GM10847 (cell line): ENCODE data around the gene SUGCT.

ENCODE experiments used
- POLR2A ChIP-seq: IDR thresholded peaks from 2 replicates; pipeline ENCODE4 v1.6.1; 2011; ENCODE audit not compliant: insufficient read length; ENCODE audit errors: extremely low read depth

The SUGCT gene

DNA sequence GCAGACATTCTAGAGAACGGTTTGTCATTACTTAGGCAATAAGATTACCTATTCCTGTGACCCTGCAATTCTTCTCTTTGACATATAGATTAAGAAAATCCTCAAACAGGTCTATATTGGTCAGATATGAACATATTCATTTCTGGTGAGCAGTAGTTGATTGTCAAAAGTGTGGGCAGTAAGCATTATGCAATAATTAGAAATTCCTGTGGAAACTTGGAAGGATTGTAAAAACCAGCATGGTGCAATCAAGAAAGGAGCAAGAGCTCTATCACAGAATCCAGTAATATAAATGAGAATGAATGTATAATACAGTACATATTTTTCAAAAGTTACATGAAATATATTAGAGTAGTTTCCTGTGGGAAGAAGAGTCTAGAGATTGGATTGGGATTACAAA lies 406.5 kb downstream of the SUGCT start:
- no peak for TF ChIP-seq POLR2A

DNA sequence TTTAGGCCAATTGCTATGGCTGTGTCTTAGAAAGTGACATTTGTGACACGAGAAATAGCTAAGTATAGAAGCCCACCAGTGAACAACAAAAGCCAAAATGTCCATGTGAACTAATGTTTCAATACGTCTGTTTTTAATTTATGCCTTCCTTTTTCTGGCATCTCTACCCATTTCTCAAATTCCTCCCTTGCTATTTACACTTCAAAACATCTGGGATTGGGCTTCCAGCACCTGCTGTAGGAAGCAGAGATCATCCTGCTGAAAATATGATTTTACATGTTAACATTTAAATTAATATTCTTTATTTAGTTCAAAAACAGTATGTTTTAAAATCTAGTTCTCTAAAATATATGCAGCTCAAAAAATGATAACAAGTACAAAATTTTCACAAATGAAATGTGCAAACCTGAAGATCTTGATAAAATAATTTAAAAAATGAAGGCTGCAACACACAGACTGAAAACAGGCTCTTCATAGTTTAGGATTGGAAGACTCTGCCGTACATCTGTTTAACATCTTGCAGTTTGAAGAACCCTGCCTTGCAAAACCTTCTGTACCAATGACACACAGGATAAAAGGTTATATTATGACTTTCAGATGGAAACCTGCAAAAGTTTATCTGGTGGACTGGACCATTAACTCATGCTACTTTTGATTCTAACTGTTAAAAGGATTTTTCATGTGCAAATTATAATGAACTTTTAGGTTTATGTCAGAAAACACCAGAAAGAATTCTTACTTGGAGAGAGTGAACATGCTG lies 408.4 kb downstream of the SUGCT start:
- no peak for TF ChIP-seq POLR2A

DNA sequence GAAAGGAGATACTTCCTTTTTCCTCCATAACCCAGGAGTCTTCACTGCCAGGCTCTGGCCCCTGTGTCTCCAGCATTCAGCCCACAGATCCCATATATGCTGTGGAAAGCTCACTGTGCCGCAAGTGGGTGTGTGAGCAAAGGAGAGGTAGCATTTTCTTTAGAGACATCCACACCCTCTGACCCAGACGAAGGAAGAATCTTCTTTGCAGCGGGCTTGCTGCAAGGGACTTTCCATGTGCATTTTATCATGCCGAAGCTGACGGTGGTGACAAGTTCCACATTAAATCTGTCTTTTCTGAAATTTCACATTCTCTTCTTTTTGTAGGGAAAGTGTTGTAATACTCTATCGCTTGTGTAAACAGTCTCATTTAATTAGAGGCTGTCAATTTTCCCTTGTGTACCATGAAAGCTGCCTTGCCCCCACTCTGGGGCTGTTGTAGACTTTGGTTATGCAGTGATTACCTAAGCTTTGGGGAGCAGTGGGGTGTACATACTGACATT lies 409.5 kb downstream of the SUGCT start:
- no peak for TF ChIP-seq POLR2A

DNA sequence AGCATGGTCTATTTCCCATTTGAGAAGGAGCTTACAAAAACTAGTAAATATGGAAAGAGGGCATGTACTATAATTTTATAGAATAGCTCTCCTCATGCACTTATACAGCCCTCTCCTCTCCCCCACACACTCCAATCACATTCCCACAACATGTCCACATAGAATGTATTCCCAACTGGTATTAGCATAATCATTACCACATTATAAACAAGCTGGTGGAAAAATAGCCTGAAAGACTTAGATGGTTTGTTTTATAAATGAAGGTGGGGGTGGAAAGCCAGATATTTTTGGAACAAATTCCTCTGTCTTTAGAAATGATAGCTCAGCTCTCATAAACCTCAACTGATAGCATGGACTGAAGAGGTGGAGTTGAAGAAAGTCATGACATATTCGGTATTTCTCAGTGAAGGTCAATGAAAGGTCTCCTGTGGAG lies 410.1 kb downstream of the SUGCT start:
- no peak for TF ChIP-seq POLR2A

DNA sequence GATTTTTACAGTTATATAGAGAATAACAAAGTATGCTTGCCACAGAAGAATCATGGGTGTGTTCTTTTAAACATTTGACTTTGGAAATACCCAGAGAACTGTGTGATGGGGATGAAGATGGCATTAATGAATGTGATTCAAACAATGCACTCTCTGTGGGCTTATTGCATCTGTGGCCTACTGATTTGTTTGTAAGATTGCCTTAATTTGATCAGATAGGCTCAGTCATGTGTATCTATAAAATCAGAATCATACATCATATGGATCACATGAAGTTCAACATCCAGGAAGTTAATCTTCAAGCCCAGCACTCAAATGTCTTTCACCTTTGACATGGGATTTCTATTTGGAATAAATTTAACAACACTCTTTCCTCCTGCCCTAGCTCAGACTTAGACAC lies 410.9 kb downstream of the SUGCT start:
- TF ChIP-seq POLR2A: no peak

DNA sequence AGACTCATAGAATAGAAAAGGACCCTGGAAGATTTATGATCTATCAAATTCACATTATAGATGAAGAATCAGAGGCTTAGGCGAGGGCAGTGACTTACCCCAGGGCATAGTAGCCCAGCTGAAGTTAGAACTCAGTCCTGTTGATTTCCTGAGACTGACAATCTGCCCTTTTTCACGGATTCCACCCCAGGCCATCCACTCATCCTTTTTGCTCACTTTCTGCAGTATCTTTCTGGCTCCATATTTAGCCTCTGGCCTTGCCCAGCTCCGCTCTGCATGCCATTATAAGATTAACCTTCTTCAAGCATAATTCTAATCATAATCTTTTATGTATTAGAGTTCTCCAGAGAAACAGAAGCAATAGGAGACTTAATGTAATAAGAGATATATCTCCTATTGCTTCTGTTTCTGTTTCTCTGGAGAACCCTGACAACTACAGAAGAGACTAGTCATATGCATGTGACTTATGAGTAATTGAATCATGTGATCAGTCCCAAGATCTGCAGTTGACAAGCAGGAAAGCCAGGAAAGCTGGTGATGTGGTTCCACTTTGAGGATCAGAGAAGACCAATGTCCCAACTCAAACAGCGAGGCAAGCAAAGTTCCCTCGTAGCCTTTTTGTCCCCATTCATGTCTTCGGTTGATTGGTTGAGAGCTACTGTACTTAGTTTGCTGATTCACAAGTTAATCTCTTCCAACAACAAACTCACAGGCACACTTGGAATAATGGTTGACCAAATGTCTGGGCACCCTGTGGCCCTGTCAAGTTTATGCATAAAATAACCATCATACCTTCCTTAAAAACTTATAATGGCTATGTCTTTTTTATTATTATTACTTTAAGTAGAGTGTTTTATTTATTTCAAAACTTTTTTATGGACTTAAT lies 412.1 kb downstream of the SUGCT start:
- no peak for TF ChIP-seq POLR2A

DNA sequence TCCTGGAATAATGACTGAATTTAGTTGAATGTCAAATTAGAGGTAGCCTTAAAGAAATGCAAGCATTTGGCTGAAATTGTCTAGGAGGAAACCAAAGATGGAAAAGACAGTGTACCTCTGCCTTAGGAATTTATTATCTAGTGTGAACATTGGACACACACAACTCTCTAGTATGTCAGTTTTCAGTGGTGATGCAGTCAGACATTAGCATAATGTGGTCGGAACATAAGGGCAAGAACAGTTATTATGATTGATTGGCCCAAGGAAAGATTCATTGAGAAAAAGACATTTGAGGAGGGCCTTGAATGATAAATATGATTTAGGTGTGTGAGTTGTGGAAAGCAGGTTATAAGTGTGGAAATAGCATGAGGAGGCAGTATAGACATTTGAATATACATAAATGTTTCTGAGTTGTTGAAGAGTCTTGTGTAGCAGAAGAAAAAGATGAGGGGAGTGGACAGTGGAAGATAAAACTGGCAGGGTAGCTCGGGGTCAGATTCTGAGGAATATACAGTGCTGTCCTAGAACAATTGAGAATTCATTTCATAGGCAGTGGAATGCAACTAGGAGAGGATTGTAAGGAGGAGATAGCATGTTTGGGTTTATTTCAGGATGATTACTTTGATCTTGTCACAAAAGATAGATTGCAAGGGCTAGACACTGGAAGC lies 414.7 kb downstream of the SUGCT start:
- no peak for TF ChIP-seq POLR2A

DNA sequence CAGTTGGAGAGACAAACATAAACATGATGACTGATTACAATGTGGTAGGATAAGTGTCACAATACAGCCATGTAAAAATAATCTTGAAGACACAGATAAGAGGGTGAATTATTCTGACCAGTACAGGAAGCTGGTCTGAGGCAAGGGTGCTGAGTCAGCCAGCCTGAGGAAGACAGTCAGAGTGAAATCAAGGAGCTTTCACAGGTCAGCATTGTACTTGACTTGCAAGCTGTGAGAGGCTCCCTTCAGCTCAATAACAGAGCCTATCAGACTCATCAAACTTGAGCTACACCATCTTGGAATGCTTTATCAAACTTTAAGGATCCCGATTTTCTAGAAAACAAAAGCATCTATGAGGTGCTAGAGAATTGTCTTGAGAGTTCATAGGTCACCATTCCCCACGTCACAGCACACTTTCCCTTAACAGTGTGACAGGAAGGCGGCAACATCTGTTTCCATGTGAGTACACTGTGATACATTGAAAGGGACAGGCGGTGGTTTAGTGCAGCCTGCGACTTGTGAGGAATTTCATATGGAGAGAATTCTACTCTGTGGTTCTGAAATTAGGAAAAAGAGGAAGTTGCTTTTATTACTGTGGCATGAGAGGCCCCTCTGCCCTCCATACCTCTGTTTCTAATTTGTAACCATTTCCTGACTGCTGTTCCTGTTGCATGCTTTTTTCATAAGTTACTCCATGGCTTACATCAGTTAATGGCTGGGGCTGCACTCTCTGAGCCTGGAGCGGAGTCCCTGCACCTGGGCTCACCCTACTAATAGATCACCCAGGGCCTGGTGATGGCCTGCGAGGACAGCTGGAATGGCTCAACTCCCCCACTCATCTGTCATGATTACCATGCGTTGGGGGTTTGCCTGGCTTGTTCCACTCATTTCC lies 417.1 kb downstream of the SUGCT start:
- TF ChIP-seq POLR2A: no peak

DNA sequence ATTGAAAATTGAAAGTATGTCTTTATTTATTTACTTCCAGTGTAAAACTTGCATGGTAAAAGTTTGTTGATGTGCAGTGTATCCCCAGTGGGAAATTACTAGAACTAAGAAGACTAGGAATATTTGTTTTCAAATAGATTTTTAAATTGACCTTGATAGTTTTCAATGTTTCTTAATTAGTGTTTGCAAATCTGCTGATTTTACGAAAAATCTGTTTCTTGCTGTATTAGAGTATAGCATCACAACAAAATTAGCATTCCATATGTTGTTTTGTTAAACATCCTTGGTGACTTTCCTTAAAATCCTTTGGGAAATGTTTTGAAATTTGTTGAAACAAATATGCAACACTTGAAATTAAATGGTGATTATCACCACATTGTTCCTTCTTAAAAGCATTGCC lies 425.9 kb downstream of the SUGCT start:
- no peak for TF ChIP-seq POLR2A

DNA sequence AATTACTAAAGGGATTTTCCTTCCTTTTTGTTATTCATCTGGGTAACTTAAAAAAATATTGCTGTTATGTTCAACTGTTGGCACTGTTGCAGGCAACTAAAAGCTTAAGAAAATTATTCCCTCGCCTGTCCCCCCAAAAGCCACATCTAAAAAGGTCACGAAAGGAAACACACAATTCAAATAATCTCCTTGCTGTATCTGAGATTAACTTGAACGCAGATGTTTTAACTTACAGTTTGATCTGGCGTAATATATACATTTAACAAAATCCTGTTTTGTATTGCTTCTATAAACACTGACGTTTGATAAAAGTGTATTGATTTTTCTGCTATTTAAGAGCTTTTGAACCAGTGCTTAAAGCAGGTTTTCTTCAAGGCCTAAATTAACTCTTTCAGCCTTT lies 432.1 kb downstream of the SUGCT start:
- TF ChIP-seq POLR2A: no peak

DNA sequence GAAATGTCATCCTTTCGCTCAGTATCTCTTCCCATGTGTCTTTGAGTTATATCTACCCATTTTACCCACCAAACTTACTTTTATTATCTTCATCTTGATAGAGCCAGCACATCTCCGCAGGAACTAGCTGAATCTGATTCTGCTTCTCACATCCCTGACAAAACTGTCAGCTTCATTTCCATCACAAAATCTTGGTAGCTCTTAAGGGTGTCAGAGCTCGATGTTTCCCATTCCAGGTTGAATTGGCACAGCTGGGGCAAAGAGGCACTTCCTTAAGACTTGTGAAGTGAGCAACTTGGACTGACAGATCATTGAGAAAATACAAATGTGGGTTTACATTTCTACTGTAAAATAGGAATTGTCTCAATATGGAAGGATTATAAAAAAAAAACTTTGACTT lies 434.5 kb downstream of the SUGCT start:
- TF ChIP-seq POLR2A: no peak

DNA sequence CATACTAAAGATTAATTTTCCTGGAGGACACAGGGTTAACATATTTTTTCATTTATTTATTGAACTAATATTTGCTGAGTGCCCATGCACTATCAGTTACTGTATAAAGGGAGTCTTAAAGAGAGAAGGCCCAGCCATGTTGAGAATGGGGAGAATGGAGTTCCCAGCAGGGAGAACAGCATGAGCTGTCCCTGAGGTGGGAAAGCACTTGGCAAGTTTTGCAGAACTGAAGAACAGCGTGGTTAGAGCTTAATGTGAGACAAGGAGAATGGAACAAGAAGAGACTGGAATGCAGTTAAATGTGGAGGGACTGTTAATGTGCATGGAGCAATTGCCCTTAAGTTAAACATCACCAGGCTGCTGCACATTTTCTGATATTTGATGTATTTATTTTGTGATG lies 435.4 kb downstream of the SUGCT start:
- no peak for TF ChIP-seq POLR2A

DNA sequence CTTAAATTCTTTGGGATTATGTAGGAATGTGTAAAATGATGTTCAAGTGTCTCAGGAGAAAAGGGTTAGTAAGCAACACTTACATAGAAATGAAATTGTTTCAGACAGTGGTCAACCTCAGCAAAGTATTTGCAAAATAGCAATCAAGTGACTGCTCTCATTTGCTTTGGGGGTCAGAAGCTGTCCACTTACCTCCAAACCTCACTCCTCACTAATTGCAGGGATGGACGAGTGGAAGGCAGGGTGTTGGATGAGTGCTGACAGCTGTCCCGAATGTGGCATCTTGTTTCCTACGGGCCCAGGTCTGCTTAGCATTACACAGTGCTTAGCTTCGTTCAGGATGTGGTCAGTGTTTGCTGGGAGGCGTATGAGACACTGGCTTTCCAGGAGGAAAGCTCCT lies 437.0 kb downstream of the SUGCT start:
- no peak for TF ChIP-seq POLR2A

DNA sequence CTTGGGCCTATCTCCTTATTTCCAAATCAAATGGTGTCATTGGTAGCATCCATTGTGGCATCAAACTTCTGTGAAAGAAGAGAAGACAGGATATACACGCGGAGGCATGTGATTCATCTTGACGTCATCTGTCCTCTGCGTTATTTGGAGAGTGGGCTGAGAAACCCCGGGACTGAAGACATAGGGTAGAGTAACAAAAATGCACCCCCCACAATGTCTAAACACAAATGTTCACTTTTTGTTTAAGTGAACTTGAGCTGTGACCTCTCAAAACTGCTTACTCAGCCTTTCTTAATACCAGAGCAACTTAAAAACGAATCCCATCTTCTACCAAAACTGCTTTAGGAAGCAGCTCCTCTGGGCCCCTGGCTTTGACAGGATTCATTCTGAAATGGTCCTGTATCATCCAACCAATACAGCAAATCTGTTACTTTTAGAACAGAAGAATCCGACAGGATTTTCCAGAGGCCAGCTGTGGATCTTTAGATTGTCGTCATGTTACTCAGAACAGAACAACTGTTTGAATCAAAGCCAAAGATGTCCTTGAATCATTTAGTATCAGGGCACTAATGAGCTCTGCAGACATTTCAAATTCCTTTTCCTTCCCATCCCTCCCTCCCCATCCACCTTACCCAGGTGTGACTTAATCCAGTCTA lies 438.1 kb downstream of the SUGCT start:
- TF ChIP-seq POLR2A: no peak
